H1 (cell line): ENCODE data around the gene PKN3. TPM values are rescaled to one million over a fixed set of nuclear protein-coding genes. Genes with fewer than 3 reads are reported as not detected.

ENCODE experiments used
- CTCF ChIA-PET: fragments of 300-600 bp; sonication (Branson Sonifier 250); formaldehyde crosslinking; loops from one replicate; lab custom pipeline; 2021; ENCODE audit not compliant: partially characterized antibody; lab: Charles Lee
- POLR2A ChIA-PET: fragments of 300-600 bp; sonication (Branson Sonifier 250); formaldehyde crosslinking; loops from one replicate; lab custom pipeline; 2021; ENCODE audit warnings: inconsistent platforms; ENCODE audit not compliant: partially characterized antibody; lab: Charles Lee
- DNase-seq, 2 experiments: peaks; one replicate each; pipeline versions ENCODE4 v3.0.0 to v3.0.0-alpha.2; 2010 to 2022; ENCODE audit warnings: low spot score in 2 of 2, low read depth in 1 of 2, mixed read lengths in 1 of 2
- FAIRE-seq: peaks from 2 replicates; lab custom pipeline; 2011; peaks lifted over from hg19 to GRCh38; lab: Jason Lieb, UNC
- H2AFZ ChIP-seq: 2 replicates; pipeline ENCODE4 v1.8.1; 2012; ENCODE audit warnings: low read length, inconsistent platforms
- H2AK5ac ChIP-seq: 2 replicates; pipeline ENCODE4 v1.6.1; 2013; ENCODE audit warnings: low read depth, low read length
- H2BK120ac ChIP-seq: replicated peaks from 2 replicates; pipeline ENCODE3; 2013; ENCODE audit warnings: low read depth, low read length, inconsistent platforms
- H2BK12ac ChIP-seq: 2 replicates; pipeline ENCODE4 v1.6.1; 2013; ENCODE audit warnings: low read depth, low read length
- H2BK15ac ChIP-seq: 2 replicates; pipeline ENCODE4 v1.6.1; 2013; ENCODE audit warnings: low read length
- H2BK20ac ChIP-seq: 2 replicates; pipeline ENCODE4 v1.6.1; 2013; ENCODE audit warnings: low read length
- H2BK5ac ChIP-seq: 2 replicates; pipeline ENCODE4 v1.6.1; 2013; ENCODE audit warnings: low read depth, low read length
- H3K14ac ChIP-seq: 2 replicates; pipeline ENCODE4 v1.6.1; 2013; ENCODE audit warnings: inconsistent platforms; ENCODE audit not compliant: insufficient read length
- H3K18ac ChIP-seq: 2 replicates; pipeline ENCODE4 v1.6.1; 2013; ENCODE audit warnings: low read length; ENCODE audit errors: extremely low read depth
- H3K23ac ChIP-seq: 2 replicates; pipeline ENCODE4 v1.6.1; 2013; ENCODE audit warnings: inconsistent platforms; ENCODE audit not compliant: insufficient read length
- H3K23me2 ChIP-seq: 2 replicates; pipeline ENCODE4 v1.6.1; 2013; ENCODE audit warnings: low read depth, low read length
- H3K27ac ChIP-seq: 2 replicates; pipeline ENCODE4 v1.6.1; 2011; ENCODE audit warnings: low read depth, low read length, inconsistent platforms
- H3K27me3 ChIP-seq, 4 experiments: replicated peaks in 1 of 4; 1 replicate in 1 of 4; 2 replicates in 3 of 4; pipeline versions ENCODE4 v1.6.1 to v1.8.1; 2011 to 2013; ENCODE audit warnings: low read length in 3 of 4, mild to moderate bottlenecking in 3 of 4, inconsistent platforms in 2 of 4, mixed read lengths in 2 of 4, moderate library complexity in 1 of 4; ENCODE audit not compliant: control insufficient read depth in 3 of 4, insufficient read depth in 3 of 4; ENCODE audit errors: extremely low read depth in 1 of 4
- H3K36me3 ChIP-seq, 4 experiments: 2 replicates each; pipeline versions ENCODE4 v1.6.1 to v1.8.1; 2011 to 2013; ENCODE audit warnings: mild to moderate bottlenecking in 4 of 4, low read length in 3 of 4, moderate library complexity in 2 of 4, control low read depth in 1 of 4, inconsistent platforms in 1 of 4; ENCODE audit not compliant: insufficient read depth in 4 of 4, control insufficient read depth in 2 of 4
- H3K4ac ChIP-seq: replicated peaks from 2 replicates; pipeline ENCODE3; 2013; ENCODE audit warnings: low read length, low read depth, mixed read lengths, inconsistent platforms; ENCODE audit not compliant: insufficient read length
- H3K4me1 ChIP-seq, 4 experiments: replicated peaks in 1 of 4; 1 replicate in 1 of 4; 2 replicates in 3 of 4; pipeline versions ENCODE4 v1.6.1 to v1.8.1; 2011 to 2013; ENCODE audit warnings: low read length in 3 of 4, inconsistent platforms in 2 of 4, mixed read lengths in 1 of 4; ENCODE audit not compliant: insufficient read depth in 4 of 4, control insufficient read depth in 3 of 4
- H3K4me2 ChIP-seq, 2 experiments: 2 replicates each; pipeline versions ENCODE4 v1.6.1 to v1.8.1; 2011 to 2013; ENCODE audit warnings: low read depth in 2 of 2, low read length in 2 of 2, control low read depth in 1 of 2, inconsistent platforms in 1 of 2, mild to moderate bottlenecking in 1 of 2; ENCODE audit not compliant: insufficient read depth in 1 of 2
- H3K4me3 ChIP-seq, 4 experiments: fragments of 200-600, 300-600 bp in 1 of 4; sonication (generic), shearing (Covaris generic), sonication (Bioruptor Twin) in 1 of 4; 2 replicates each; pipeline versions ENCODE4 v1.5.1 to v1.8.1; 2011 to 2016; ENCODE audit warnings: low read length in 4 of 4, low read depth in 3 of 4, control low read depth in 2 of 4, inconsistent platforms in 2 of 4, mild to moderate bottlenecking in 2 of 4, mixed read lengths in 1 of 4, moderate library complexity in 1 of 4; ENCODE audit not compliant: insufficient read depth in 2 of 4; ENCODE audit errors: extremely low read depth in 1 of 4
- H3K56ac ChIP-seq: replicated peaks from 2 replicates; pipeline ENCODE3; 2013; ENCODE audit warnings: low read depth, mild to moderate bottlenecking, mixed read lengths, low read length, inconsistent platforms; ENCODE audit not compliant: insufficient read length
- H3K79me1 ChIP-seq: 2 replicates; pipeline ENCODE4 v1.6.1; 2013; ENCODE audit warnings: low read depth, low read length, control low read depth
- H3K79me2 ChIP-seq, 2 experiments: 2 replicates each; pipeline versions ENCODE4 v1.6.1 to v1.8.1; 2012 to 2013; ENCODE audit warnings: low read length in 2 of 2, mild to moderate bottlenecking in 2 of 2, inconsistent platforms in 1 of 2; ENCODE audit not compliant: insufficient read depth in 2 of 2, control insufficient read depth in 1 of 2
- H3K9ac ChIP-seq, 4 experiments: replicated peaks in 1 of 4; 1 replicate in 1 of 4; 2 replicates in 3 of 4; pipeline versions ENCODE4 v1.6.1 to v1.8.1; 2011 to 2013; ENCODE audit warnings: low read depth in 3 of 4, low read length in 3 of 4, control low read depth in 2 of 4, mild to moderate bottlenecking in 2 of 4, moderate library complexity in 2 of 4, inconsistent platforms in 1 of 4; ENCODE audit errors: extremely low read depth in 1 of 4
- H3K9me3 ChIP-seq, 2 experiments: 2 replicates each; pipeline versions ENCODE4 v1.6.1 to v1.8.1; 2012 to 2013; ENCODE audit warnings: mild to moderate bottlenecking in 2 of 2, moderate library complexity in 2 of 2, control low read depth in 1 of 2, inconsistent platforms in 1 of 2, low read depth in 1 of 2, low read length in 1 of 2, mixed read lengths in 1 of 2; ENCODE audit not compliant: insufficient read depth in 2 of 2
- H4K20me1 ChIP-seq, 2 experiments: replicated peaks in 1 of 2; 2 replicates each; pipeline versions ENCODE3 to v1.8.1; 2011 to 2013; ENCODE audit warnings: inconsistent platforms in 2 of 2, low read length in 2 of 2, mild to moderate bottlenecking in 1 of 2; ENCODE audit not compliant: insufficient read depth in 2 of 2, control insufficient read depth in 1 of 2
- H4K5ac ChIP-seq: 2 replicates; pipeline ENCODE4 v1.6.1; 2013; ENCODE audit warnings: low read length, low read depth, mixed read lengths, inconsistent platforms; ENCODE audit not compliant: insufficient read length
- H4K8ac ChIP-seq: 2 replicates; pipeline ENCODE4 v1.8.0; 2013; ENCODE audit warnings: mild to moderate bottlenecking, moderate library complexity, low read length, inconsistent platforms; ENCODE audit not compliant: insufficient read depth; ENCODE audit errors: extremely low read depth
- H4K91ac ChIP-seq: replicated peaks from 2 replicates; pipeline ENCODE3; 2013; ENCODE audit warnings: low read length, mixed read lengths, inconsistent platforms; ENCODE audit not compliant: insufficient read length
- BRCA1 ChIP-seq: IDR thresholded peaks from 2 replicates; pipeline ENCODE4 v1.6.1; 2012; ENCODE audit warnings: low read depth, low read length, improper control_type of control experiment
- CBX8 ChIP-seq: fragments of 300-800, 300-1000 bp; sonication (generic); IDR thresholded peaks from 2 replicates; pipeline ENCODE4 v1.7.1; 2016; ENCODE audit warnings: low read depth, low read length, borderline replicate concordance
- CEBPB ChIP-seq: IDR thresholded peaks from 2 replicates; pipeline ENCODE4 v1.6.1; 2012; ENCODE audit warnings: low read depth, low read length
- CREB1 ChIP-seq: IDR thresholded peaks from 2 replicates; pipeline ENCODE4 v1.6.1; 2012; ENCODE audit warnings: inconsistent platforms
- CTBP2 ChIP-seq: IDR thresholded peaks from 2 replicates; pipeline ENCODE4 v1.7.0; 2011; ENCODE audit warnings: borderline replicate concordance, mild to moderate bottlenecking, moderate library complexity, mixed read lengths, low read length; ENCODE audit not compliant: insufficient read depth, insufficient read length
- EZH2 ChIP-seq: fragments of 200-600 bp; sonication (generic); IDR thresholded peaks from 2 replicates; pipeline ENCODE4 v1.7.1; 2012; ENCODE audit warnings: low read depth, mild to moderate bottlenecking, moderate library complexity, low read length, inconsistent platforms; ENCODE audit not compliant: severe bottlenecking
- PHF8 ChIP-seq: fragments of 200-600 bp; sonication (generic); conservative IDR thresholded peaks from 2 replicates; pipeline ENCODE4 v1.7.1; 2012; ENCODE audit warnings: low read depth, mild to moderate bottlenecking, inconsistent platforms, low read length, moderate library complexity
- SIX5 ChIP-seq: IDR thresholded peaks from 2 replicates; pipeline ENCODE4 v1.6.1; 2011; ENCODE audit warnings: mild to moderate bottlenecking, low read depth, low read length
- ZNF274 ChIP-seq: IDR thresholded peaks from 2 replicates; pipeline ENCODE4 v1.7.0; 2012; ENCODE audit warnings: low read length, borderline replicate concordance; ENCODE audit errors: extremely low read depth
- WGBS, 2 experiments: shearing (Covaris generic) in 1 of 2; methylation state at CpG; one replicate each; pipeline versions ENCODE4 v1.1.6 to v1.1.7; 2013 to 2015; ENCODE audit warnings: low lambda C conversion rate in 2 of 2, mixed read lengths in 2 of 2, inconsistent platforms in 1 of 2, low coverage in 1 of 2, missing lambda C conversion rate in 1 of 2; ENCODE audit not compliant: insufficient replicate concordance in 2 of 2, insufficient coverage in 1 of 2, insufficient read length in 1 of 2; ENCODE audit errors: extremely low coverage in 1 of 2, missing lambda C conversion rate in 1 of 2; 5-methylcytosine and 5-hydroxymethylcytosine counted together
- polyA plus RNA-seq, 7 experiments: library from polyadenylated mRNA; depleted of rRNA in 3 of 7; stranded (reverse) in 5 of 7; unstranded in 2 of 7; fragments of >200 nt in 5 of 7; fragments of 200-250 nt in 2 of 7; gene quantifications; 1 replicate in 5 of 7; 2 replicates in 1 of 7; 4 replicates in 1 of 7; pipeline versions ENCODE4 v1.2.1 to v1.2.3, GENCODE V29; 2011 to 2013; ENCODE audit warnings: missing spikeins in 2 of 7, mixed read lengths in 2 of 7
- total RNA-seq: library from RNA; stranded (reverse); fragmentation: NEBNext Ultra II Directional; extraction: Animal tissue kit (Norgen Biotek cat#: 25700); gene quantifications from 2 replicates; pipeline ENCODE4 v1.2.1, GENCODE V29; 2021

PKN3 gene
- total and polyA plus RNA-seq, 2 of the 8 experiments (the other 6 are each of a cell fraction or from before 2014, with no cell fraction given) = 15.7 to 16.3 TPM

- no peak overlapping the region for H3K4me2 ChIP-seq
- WGBS, 2 experiments = 90% methylated on average over 6 of the region's 6 CpGs; no CpG with 5 or more reads in 1 of the 2 experiments
- no peak overlapping the region for H3K4ac ChIP-seq
- ChIA-PET CTCF (interaction anchor here (1.0 kb wide), 1 partner anchor 9 kb away, joined by 5 read pairs; no protein-coding TSS in a partner anchor), POLR2A (no interaction called here)
- FAIRE-seq (no peak), DNase-seq (no peak)
- no peak overlapping the region for H3K27ac ChIP-seq
- no peak overlapping the region for H2BK12ac ChIP-seq
- H3K23me2 ChIP-seq = no peaks in the 10 kb centered on the region
- H2AFZ ChIP-seq = no peak overlapping the region
- H3K14ac ChIP-seq = no peak overlapping the region
- no peak overlapping the region for H2BK20ac ChIP-seq
- no peak overlapping the region for H3K18ac ChIP-seq
- no peaks in the 10 kb centered on the region for H3K27me3 ChIP-seq
- H4K5ac ChIP-seq = no peak overlapping the region
- peaks cover 2 to 3% of the 10 kb centered on the region in 2 experiments for H4K20me1 ChIP-seq
- H3K79me1 ChIP-seq = no peaks in the 10 kb centered on the region
- no peak overlapping the region for H3K56ac ChIP-seq
- no peak overlapping the region for H4K8ac ChIP-seq
- H3K23ac ChIP-seq = no peak overlapping the region
- no peaks in the 10 kb centered on the region for H3K9me3 ChIP-seq
- no peak overlapping the region for H2BK5ac ChIP-seq
- H2AK5ac ChIP-seq = no peak overlapping the region
- no peak overlapping the region for H2BK120ac ChIP-seq
- no peak overlapping the region for H3K9ac ChIP-seq
- no peaks in the 10 kb centered on the region for H3K79me2 ChIP-seq
- no peak overlapping the region for H4K91ac ChIP-seq
- H2BK15ac ChIP-seq = no peak overlapping the region
- H3K36me3 ChIP-seq = peaks cover 0 to 6% (median 3%) of the 10 kb centered on the region in 4 experiments; a peak in 2 of 8 replicates
- no peak overlapping the region for H3K4me3 ChIP-seq
- no peaks in the 10 kb centered on the region for H3K4me1 ChIP-seq
- TF ChIP-seq PHF8 (no peak), SIX5 (no peak), CBX8 (no peak), CEBPB (no peak), BRCA1 (no peak), EZH2 (no peak), CTBP2 (no peak), ZNF274 (no peak), CREB1 (no peak)
Measured at GRCh38 chr9:128757602-128758001, 55.3 kb downstream of the PKN3 start.
